ENCODE data around the gene CDH4. TPM values are rescaled to one million over a fixed set of nuclear protein-coding genes. Genes with fewer than 3 reads are reported as not detected.

CDH4 gene
- total and polyA plus RNA-seq, 9 of the 15 experiments (the other 6 are each of a cell fraction or from before 2014, with no cell fraction given) = 0.04 TPM; not detected in 8

DNA sequence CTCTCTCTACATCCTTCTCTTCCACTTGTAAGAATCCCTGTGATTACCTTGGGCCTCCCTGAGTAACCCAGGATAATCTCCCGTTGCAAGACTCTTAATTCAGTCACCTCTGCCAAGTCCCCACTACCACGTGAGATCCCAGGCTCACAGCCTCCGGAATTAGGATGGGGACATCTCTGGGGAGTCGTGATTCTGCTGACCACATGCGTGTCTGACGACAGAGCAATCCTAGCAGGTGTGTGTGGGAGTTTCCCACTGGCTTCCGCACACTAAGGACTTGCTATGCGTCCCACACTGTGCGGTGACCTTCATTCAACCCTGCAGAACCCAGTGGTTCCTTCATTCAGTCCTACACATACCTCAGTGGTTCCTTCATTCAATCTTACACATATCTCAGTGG is 11.9 kb downstream of the CDH4 start:
- Histone ChIP-seq H3K4me1 (replicated peaks in 1 of 2; ENCODE audit: control insufficient read depth in 2 of 2, insufficient read depth in 2 of 2, low read length in 2 of 2) (no peaks in the 10 kb centered on the region), H3K79me2 (ENCODE audit: control insufficient read depth, insufficient read depth, low read length) (no peaks in the 10 kb centered on the region), H3K9ac (ENCODE audit: insufficient read depth in 1 of 2, low read depth in 2 of 2, low read length in 2 of 2) (no peak overlapping the region), H3K27me3 (ENCODE audit: control insufficient read depth in 2 of 2, insufficient read depth in 2 of 2, low read length in 2 of 2) (peaks cover 3 to 16% of the 10 kb centered on the region in 2 experiments; a peak in 2 of 5 replicates), H3K4me2 (ENCODE audit: insufficient read depth, low read length) (no peak overlapping the region), H3K4me3 (no peak overlapping the region), H3K36me3 (ENCODE audit: control insufficient read depth, insufficient read depth, low read length) (no peaks in the 10 kb centered on the region), H3K9me3 (replicated peaks; ENCODE audit: control insufficient read depth, insufficient read depth, low read depth, low read length) (no peaks in the 10 kb centered on the region), H2AFZ (ENCODE audit: low read depth, low read length) (no peak overlapping the region), H3K9me1 (ENCODE audit: control insufficient read depth, insufficient read depth, low read length) (no peaks in the 10 kb centered on the region), H4K20me1 (replicated peaks; ENCODE audit: control insufficient read depth, insufficient read depth, low read length) (no peaks in the 10 kb centered on the region), H3K27ac (ENCODE audit: extremely low read depth, low read depth, low read length) (no peak overlapping the region)
- FAIRE-seq = no peak
- POLR2A ChIA-PET = no interaction called here
- in situ Hi-C loops (cut with MboI) = no loop called here
- BruUV-seq (replicated peaks) = no TSS peak
- intact Hi-C loops (cut with micrococcal nuclease) = no loop called here
- no peak for DNase-seq (ENCODE audit: extremely low read depth in 1 of 4, low spot score in 3 of 4)
- CTCF ChIA-PET (ENCODE audit: low intra/inter-chr PET ratio) = no interaction called here
- WGBS (ENCODE audit: insufficient coverage, low coverage, missing lambda C conversion rate) = 2% methylated on average over 9 of the region's 9 CpGs
- ATAC-seq = no peak
- TF ChIP-seq NCOR1 (IDR thresholded peaks at IDR 0.05) (no peak), MTA2 (IDR thresholded peaks at IDR 0.05; ENCODE audit: low read depth) (no peak), ZNF586 (CRISPR knock-in tag; conservative IDR thresholded peaks at IDR 0.05) (no peak), NFE2 (IDR thresholded peaks at IDR 0.05; ENCODE audit: low read depth) (no peak), ZNF3 (CRISPR knock-in tag; IDR thresholded peaks at IDR 0.05) (no peak), NR3C1 (CRISPR knock-in tag; IDR thresholded peaks at IDR 0.05) (no peak), GABPA (tag; conservative IDR thresholded peaks at IDR 0.05; ENCODE audit: low read depth) (no peak), TAL1 (IDR thresholded peaks at IDR 0.05) (no peak), TRIM28 (IDR thresholded peaks at IDR 0.05) (no peak), POLR2B (IDR thresholded peaks at IDR 0.05; ENCODE audit: low read depth, partially characterized antibody) (no peak)
- TF ChIP-seq, protein P1, sequence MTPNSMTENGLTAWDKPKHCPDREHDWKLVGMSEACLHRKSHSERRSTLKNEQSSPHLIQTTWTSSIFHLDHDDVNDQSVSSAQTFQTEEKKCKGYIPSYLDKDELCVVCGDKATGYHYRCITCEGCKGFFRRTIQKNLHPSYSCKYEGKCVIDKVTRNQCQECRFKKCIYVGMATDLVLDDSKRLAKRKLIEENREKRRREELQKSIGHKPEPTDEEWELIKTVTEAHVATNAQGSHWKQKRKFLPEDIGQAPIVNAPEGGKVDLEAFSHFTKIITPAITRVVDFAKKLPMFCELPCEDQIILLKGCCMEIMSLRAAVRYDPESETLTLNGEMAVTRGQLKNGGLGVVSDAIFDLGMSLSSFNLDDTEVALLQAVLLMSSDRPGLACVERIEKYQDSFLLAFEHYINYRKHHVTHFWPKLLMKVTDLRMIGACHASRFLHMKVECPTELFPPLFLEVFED (CRISPR knock-in tag; conservative IDR thresholded peaks at IDR 0.05) = no peak
- TF ChIP-seq, protein P2, sequence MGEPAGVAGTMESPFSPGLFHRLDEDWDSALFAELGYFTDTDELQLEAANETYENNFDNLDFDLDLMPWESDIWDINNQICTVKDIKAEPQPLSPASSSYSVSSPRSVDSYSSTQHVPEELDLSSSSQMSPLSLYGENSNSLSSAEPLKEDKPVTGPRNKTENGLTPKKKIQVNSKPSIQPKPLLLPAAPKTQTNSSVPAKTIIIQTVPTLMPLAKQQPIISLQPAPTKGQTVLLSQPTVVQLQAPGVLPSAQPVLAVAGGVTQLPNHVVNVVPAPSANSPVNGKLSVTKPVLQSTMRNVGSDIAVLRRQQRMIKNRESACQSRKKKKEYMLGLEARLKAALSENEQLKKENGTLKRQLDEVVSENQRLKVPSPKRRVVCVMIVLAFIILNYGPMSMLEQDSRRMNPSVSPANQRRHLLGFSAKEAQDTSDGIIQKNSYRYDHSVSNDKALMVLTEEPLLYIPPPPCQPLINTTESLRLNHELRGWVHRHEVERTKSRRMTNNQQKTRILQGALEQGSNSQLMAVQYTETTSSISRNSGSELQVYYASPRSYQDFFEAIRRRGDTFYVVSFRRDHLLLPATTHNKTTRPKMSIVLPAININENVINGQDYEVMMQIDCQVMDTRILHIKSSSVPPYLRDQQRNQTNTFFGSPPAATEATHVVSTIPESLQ (CRISPR knock-in tag; IDR thresholded peaks at IDR 0.05) = no peak
- TF ChIP-seq, protein P3, sequence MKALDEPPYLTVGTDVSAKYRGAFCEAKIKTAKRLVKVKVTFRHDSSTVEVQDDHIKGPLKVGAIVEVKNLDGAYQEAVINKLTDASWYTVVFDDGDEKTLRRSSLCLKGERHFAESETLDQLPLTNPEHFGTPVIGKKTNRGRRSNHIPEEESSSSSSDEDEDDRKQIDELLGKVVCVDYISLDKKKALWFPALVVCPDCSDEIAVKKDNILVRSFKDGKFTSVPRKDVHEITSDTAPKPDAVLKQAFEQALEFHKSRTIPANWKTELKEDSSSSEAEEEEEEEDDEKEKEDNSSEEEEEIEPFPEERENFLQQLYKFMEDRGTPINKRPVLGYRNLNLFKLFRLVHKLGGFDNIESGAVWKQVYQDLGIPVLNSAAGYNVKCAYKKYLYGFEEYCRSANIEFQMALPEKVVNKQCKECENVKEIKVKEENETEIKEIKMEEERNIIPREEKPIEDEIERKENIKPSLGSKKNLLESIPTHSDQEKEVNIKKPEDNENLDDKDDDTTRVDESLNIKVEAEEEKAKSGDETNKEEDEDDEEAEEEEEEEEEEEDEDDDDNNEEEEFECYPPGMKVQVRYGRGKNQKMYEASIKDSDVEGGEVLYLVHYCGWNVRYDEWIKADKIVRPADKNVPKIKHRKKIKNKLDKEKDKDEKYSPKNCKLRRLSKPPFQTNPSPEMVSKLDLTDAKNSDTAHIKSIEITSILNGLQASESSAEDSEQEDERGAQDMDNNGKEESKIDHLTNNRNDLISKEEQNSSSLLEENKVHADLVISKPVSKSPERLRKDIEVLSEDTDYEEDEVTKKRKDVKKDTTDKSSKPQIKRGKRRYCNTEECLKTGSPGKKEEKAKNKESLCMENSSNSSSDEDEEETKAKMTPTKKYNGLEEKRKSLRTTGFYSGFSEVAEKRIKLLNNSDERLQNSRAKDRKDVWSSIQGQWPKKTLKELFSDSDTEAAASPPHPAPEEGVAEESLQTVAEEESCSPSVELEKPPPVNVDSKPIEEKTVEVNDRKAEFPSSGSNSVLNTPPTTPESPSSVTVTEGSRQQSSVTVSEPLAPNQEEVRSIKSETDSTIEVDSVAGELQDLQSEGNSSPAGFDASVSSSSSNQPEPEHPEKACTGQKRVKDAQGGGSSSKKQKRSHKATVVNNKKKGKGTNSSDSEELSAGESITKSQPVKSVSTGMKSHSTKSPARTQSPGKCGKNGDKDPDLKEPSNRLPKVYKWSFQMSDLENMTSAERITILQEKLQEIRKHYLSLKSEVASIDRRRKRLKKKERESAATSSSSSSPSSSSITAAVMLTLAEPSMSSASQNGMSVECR (CRISPR knock-in tag; IDR thresholded peaks at IDR 0.05) = no peak
